Aorta (tissue), 5 donors: ENCODE results near the gene CAPG. TPM values are rescaled to one million over a fixed set of nuclear protein-coding genes. Genes with fewer than 3 reads are reported as not detected.
A peak's percentile ranks its signal among the peaks of the same experiment; 100 is the strongest.

ENCODE experiments used
- ATAC-seq: fragments of 200-7000 bp; cut with Tn5 transposase; one replicate; pipeline ENCODE4 v1.9.1; 2022; ENCODE audit warnings: moderate library complexity; ENCODE audit not compliant: low FRiP score
- DNase-seq, 2 donors: peaks; one replicate each; pipeline ENCODE4 v3.0.0-alpha.2; 2020
- H3K27ac ChIP-seq, 2 donors: one replicate each; pipeline ENCODE4 v1.5.1; 2013; ENCODE audit warnings: low read length in 2 of 2, mild to moderate bottlenecking in 2 of 2, moderate library complexity in 2 of 2, control low read depth in 1 of 2, inconsistent platforms in 1 of 2, low read depth in 1 of 2
- H3K27me3 ChIP-seq, 2 donors: one replicate each; pipeline ENCODE4 v1.6.1; 2013; ENCODE audit warnings: control low read depth in 1 of 2, low read length in 1 of 2, mild to moderate bottlenecking in 1 of 2, moderate library complexity in 1 of 2; ENCODE audit not compliant: insufficient read depth in 2 of 2, control insufficient read depth in 1 of 2
- H3K36me3 ChIP-seq, 2 donors: one replicate each; pipeline ENCODE4 v1.6.1; 2013; ENCODE audit warnings: control low read depth in 1 of 2, low read length in 1 of 2, mild to moderate bottlenecking in 1 of 2; ENCODE audit not compliant: insufficient read depth in 2 of 2, control insufficient read depth in 1 of 2
- H3K4me1 ChIP-seq, 2 donors: one replicate each; pipeline ENCODE4 v1.6.1; 2013; ENCODE audit warnings: low read length in 2 of 2, control low read depth in 1 of 2, mild to moderate bottlenecking in 1 of 2, moderate library complexity in 1 of 2; ENCODE audit not compliant: insufficient read depth in 2 of 2, control insufficient read depth in 1 of 2
- H3K4me3 ChIP-seq, 2 donors: one replicate each; pipeline ENCODE4 v1.5.1; 2013; ENCODE audit warnings: low read length in 2 of 2, control low read depth in 1 of 2, mild to moderate bottlenecking in 1 of 2
- H3K9me3 ChIP-seq: one replicate; pipeline ENCODE4 v1.6.1; 2013; ENCODE audit warnings: mild to moderate bottlenecking, low read length; ENCODE audit not compliant: control insufficient read depth
- WGBS, 2 donors: extraction: QIAGEN DNeasy Blood & Tissue Kit; methylation state at CpG; one replicate each; pipeline ENCODE4 v1.1.7; 2013; 5-methylcytosine and 5-hydroxymethylcytosine counted together
- intact Hi-C, 2 donors: fragments of 100-400 bp; cut with DNase I; formaldehyde crosslinking; loops; one replicate each; pipeline versions ENCODE4 v1.14.2 to v1.15.0; 2022
- polyA plus RNA-seq, 2 donors: library from polyadenylated mRNA; stranded (reverse); fragments of 200-250 nt; gene quantifications; one replicate each; pipeline ENCODE4 v1.2.3, GENCODE V29; 2013
- total RNA-seq, 2 donors: library from RNA; stranded (reverse); fragmentation: NEBNext Ultra II Directional; extraction: Animal tissue kit (Norgen Biotek cat#: 25700); gene quantifications; one replicate each; pipeline ENCODE4 v1.2.1, GENCODE V29; 2021
- donor health status: healthy with polysubstance abuse.
- donor health status: Bipolar disorder and iron deficiency.
- donor health status: DM: no; HTN: no; CAD: no.
- donor health status: DM: no; HTN: no; CAD: no.
- donor health status: DM: yes; HTN: yes; CAD: no.

The CAPG gene
- total and polyA plus RNA-seq, 4 donors: 24.9 to 103 (median 72.8) TPM

DNA sequence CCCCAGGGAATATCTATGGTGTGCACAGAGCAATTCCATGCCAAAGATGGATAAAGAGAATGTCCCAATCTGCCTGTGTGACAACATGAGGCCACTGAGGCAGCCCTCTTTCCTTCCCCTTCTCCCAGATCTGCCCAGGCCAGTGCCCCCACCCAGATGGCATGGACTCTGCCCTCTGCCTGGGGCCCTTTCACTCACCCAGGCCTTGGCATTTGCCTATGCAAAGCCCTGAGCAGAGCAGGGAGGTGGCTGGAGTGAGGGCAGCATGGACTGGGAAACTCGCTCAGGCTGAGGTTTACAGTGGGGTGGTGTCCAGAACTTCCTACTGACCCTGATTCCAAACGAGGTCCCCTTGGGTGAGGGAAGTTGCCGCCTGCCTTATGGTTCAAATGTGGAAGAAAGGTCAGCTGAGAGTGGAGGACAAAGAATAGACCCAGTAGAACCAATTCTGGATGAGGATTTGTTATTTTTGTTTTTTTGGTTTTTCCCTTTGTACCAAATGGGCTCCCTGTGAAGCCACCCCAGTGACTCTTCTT lies 17.2 kb upstream of the CAPG start:
- Histone ChIP-seq H3K27me3 (no peaks in the 10 kb centered on the region), H3K4me3 (no peak overlapping the region), H3K4me1 (no peaks in the 10 kb centered on the region), H3K36me3 (no peaks in the 10 kb centered on the region), H3K9me3 (no peaks in the 10 kb centered on the region), H3K27ac (no peak overlapping the region)
- DNase-seq: no peak
- intact Hi-C loops: no loop called here
- 70 to 76% methylated on average over 3 of the region's 3 CpGs for WGBS, 2 donors
- ATAC-seq: no peak

DNA sequence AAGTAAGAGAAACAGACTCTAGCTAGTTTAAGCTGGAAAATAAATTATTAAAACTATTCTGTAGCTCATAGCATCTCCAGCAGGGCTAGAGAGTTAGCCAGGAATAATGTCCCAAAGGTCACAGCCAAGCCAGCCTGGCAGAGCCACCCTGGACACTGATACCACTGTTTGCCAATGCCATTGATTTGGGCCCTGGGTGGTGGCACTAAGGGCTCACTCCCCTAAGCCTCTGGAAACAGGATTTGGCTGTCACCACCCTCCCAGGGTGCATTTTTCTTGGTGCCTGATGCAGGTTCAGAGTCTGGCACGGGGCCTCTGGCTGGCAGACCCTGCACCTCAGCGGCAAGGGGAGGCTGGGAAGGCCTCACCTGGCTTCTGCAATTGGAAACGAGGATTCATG lies 15.4 kb upstream of the CAPG start:
- WGBS, 2 donors: 81 to 90% methylated on average over 3 of the region's 3 CpGs
- Histone ChIP-seq H3K27ac (no peak overlapping the region), H3K27me3 (no peaks in the 10 kb centered on the region), H3K4me3 (no peak overlapping the region), H3K9me3 (no peaks in the 10 kb centered on the region), H3K4me1 (no peaks in the 10 kb centered on the region), H3K36me3 (no peaks in the 10 kb centered on the region)
- intact Hi-C loops: no loop called here
- DNase-seq: no peak
- ATAC-seq: no peak

DNA sequence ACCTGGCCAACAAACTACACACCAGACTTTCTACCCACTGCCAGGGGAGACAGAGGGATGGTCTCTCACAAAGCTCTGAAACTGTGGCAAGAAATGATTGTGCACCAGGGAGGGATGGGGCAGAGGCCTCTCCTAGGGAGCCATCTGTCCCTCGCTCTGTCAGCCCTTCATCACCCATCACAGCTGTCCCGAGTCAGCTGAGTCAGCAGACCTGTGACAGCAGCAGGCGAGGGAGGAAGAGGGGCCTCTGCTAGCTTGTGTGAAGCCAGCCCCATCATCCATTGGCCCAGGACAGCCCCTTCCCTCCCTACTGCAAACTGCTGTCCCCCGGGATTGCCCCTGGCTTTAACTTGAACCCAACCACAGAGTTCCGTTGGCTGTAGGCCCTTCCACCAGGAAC lies 13.4 kb upstream of the CAPG start:
- Histone ChIP-seq H3K27ac (no peak overlapping the region), H3K36me3 (no peaks in the 10 kb centered on the region), H3K4me3 (no peak overlapping the region), H3K27me3 (no peaks in the 10 kb centered on the region), H3K4me1 (no peaks in the 10 kb centered on the region), H3K9me3 (no peaks in the 10 kb centered on the region)
- WGBS, 2 donors: 79 to 91% methylated on average over 5 of the region's 5 CpGs
- DNase-seq: no peak
- intact Hi-C loops: no loop called here
- no peak for ATAC-seq

DNA sequence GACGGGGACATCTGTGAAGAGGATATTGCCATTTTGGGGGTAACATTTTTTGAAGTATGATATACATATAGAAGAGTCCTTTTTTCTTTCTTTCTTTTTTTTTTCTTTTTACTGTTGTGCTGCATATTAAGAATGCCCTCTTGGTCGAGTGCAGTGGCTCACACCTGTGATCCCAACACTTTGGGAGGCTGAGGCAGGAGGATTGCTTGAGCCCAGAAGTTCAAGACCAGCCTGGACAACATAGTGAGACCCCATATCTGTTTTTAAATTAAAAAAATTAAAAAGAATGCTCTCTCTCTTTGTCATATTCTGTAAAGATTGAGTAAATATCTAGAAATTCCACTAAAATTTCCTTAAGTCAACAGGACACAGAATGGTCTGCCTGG lies 11.9 kb upstream of the CAPG start:
- ATAC-seq: no peak
- Histone ChIP-seq H3K27me3 (no peaks in the 10 kb centered on the region), H3K4me1 (no peaks in the 10 kb centered on the region), H3K27ac (no peak overlapping the region), H3K36me3 (no peaks in the 10 kb centered on the region), H3K9me3 (no peaks in the 10 kb centered on the region), H3K4me3 (no peak overlapping the region)
- WGBS, 2 donors: 92 to 98% methylated on average over 2 of the region's 2 CpGs
- intact Hi-C loops: no loop called here
- DNase-seq: no peak

DNA sequence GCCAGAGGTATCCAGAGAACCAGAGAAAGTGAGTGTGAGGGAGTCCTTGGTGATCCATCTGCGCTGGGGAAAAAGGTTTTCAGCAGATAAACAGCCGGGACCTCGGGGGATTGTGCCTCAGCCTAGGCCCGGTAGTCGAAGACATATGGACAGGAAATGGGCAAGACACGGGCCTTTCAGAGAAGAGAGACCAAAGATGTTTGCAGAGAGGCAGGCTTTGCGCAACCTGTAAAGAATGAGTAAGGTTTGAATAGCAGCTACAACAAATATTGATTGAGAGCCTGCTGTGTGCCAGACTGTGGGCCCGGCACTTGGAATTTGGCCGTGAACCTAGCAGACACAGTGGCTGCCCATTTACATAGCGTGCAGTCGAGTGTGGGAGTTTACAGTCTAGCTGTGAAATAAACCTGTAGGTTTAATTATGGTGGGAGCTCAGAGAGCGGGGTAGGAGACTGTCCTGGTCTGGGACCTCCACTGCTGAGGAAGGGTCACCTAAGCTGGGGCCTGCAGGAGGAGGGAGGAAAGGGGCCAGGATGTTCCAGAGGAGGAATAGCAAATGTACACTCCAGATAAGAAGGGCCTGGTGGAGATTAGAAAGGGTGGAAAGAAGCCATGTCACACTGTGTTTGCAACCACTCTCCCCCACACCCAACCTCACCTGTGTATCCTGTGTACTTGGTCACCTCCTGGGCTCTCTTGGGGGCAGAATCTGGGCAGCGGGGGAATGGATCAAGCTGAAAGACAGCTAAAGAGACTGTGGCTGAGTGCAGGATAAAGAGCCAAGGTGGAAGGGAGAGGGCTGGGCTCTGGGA lies 11.3 kb upstream of the CAPG start:
- DNase-seq: no peak
- Histone ChIP-seq H3K9me3 (no peaks in the 10 kb centered on the region), H3K27ac (no peak overlapping the region), H3K27me3 (no peaks in the 10 kb centered on the region), H3K4me3 (no peak overlapping the region), H3K4me1 (no peaks in the 10 kb centered on the region), H3K36me3 (no peaks in the 10 kb centered on the region)
- 66 to 67% methylated on average over 13 of the region's 13 CpGs for WGBS, 2 donors
- no peak for ATAC-seq
- intact Hi-C loops: loop anchor here in 1 of 2 donors (1.0 kb wide), 1 partner anchor 131 kb away; no protein-coding TSS in a partner anchor

DNA sequence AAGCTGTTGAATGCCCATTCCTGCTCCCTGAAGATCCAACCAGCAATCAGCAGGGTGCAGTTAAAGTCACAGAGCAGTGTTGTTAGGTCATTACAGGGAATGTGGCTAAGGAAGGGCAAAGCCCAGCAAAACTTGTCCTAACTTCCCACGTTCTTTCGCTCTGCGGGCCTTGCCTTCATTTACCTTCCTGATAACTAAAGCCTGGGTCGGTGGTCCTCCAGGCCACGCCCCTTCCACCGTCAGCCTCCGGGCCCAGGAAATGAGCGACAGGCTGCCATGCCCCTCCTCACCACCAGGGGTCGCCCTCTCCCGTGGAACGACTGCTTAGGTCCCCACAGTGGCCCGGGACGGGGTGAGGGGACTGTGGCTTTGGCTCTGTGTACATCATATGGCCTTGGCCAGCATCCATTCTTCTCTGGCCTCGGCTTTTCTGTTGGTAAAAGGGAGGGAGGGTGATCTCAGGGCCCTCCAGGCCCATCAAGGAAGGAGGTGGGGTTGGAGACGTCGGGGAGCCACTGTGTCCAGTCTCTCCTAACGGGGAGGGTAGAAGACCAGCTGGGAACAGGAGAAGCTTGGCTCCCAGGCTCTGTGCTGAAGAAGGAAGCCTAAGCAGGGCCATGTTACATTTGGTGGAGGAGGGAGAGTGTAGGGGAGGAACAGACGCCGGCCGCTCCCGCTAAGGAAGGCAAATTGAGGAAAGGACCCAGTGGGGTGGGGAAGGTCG lies 10.5 kb upstream of the CAPG start:
- Histone ChIP-seq H3K4me1 (no peaks in the 10 kb centered on the region), H3K27me3 (no peaks in the 10 kb centered on the region), H3K27ac (peak overlapping the region in 1 of 2 donors; percentile 19), H3K4me3 (no peak overlapping the region), H3K9me3 (no peaks in the 10 kb centered on the region), H3K36me3 (no peaks in the 10 kb centered on the region)
- intact Hi-C loops: loop anchor here (1.0 kb wide), 2 partner anchors 131 to 132 kb away; no protein-coding TSS in a partner anchor
- WGBS, 2 donors: 15 to 17% methylated on average over 22 of the region's 22 CpGs
- DNase-seq (peak; percentile 93 to 97), ATAC-seq (peak; percentile 92)

DNA sequence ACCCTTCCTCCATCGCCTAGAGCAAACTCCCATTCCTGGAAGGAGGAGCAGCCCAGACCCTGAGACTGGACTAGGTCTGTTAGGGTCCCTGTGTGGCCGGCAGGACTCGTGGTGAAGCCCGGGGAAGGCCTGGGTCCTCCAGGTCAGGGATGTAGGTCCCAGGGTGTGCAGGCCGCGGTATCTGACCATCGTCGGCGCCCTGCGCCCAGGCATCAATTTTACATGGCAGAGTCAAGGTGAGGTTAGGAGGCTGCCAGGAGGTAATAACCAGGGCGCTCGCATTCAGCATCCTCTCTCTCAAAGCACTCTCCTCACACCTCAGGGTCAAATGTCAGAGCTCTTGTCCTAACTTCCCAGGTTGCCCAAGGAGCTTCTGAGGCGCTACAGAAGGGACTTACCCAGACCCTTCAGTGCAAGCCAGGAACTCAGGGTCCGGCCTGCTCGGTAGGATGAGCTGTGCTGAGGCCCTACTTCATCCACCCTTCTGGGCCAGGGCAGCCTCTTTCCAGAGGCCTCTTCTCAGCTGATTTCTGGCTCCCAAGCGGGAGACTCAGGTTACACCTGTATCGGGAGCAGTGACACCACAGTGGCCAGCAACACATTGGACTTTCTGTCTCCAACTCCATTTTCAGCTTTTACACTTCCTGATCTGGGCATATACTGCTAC lies 9.0 kb upstream of the CAPG start:
- Histone ChIP-seq H3K27me3 (no peaks in the 10 kb centered on the region), H3K4me1 (no peaks in the 10 kb centered on the region), H3K9me3 (no peaks in the 10 kb centered on the region), H3K27ac (peak overlapping the region; percentile 38 to 68), H3K4me3 (peak overlapping the region; percentile 50 to 53), H3K36me3 (no peaks in the 10 kb centered on the region)
- ATAC-seq (peak; percentile 1), DNase-seq (no peak)
- WGBS, 2 donors: 58 to 63% methylated on average over 17 of the region's 17 CpGs
- intact Hi-C loops: no loop called here

DNA sequence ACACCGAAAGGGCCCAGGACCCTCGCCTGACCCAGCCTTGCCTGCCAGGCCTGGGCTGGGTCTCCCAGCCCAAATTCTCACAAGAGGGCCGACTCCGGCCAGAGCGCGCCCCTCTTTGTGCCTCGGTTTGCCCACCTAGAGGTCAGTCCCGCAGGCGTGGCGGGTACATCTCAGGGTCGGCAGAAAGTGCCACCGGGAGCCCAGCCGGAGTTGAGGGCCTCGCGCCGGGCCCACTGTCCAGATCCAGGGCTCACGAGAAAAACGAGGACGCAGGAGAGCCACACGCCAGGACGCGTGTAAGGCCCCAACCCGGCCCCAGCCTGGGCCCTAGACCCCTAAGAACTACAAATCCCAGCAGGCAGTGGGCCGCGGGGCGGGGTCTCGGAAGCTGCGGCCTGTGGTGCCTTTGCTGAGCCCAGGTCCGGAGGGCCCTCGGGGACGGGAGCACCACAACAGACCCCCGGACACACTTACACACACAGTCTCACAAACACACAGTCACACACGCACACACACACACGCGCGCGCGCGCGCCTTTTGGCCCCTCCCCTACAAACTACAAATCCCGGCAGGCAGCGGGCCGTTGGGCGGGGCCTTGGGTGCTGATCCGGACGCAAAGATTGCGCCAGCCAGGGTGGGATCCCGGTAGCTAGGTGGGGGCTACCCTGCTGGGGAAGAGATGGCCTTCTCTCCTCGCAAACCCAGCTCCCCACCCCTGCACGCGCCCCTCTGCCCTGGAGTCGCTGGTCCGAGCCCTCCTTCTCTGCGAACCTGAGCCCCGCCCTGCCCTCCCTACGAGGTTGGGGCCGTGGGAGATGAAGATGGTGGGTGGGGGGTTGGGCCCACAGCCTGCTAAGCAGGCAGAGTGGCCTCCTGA lies 8.2 kb upstream of the CAPG start, which contains the start of gene SH2D6:
SH2D6 (plus strand) TSS at position 583 of the 877 bp plus-strand sequence. CDS start 10,752 bp downstream, outside the sequence.
- WGBS, 2 donors: 17% methylated on average over 55 to 57 of the region's 57 CpGs
- ATAC-seq (peak; percentile 89), DNase-seq (peak; percentile 92 to 95)
- Histone ChIP-seq H3K4me1 (no peaks in the 10 kb centered on the region), H3K36me3 (no peaks in the 10 kb centered on the region), H3K27ac (peak within 1 kb of the TSS; percentile 38 to 68), H3K4me3 (peak within 1 kb of the TSS; percentile 50 to 53), H3K9me3 (no peaks in the 10 kb centered on the region), H3K27me3 (no peaks in the 10 kb centered on the region)
- intact Hi-C loops: no loop called here
